Jurkat, Clone E6-1 (cell line): ENCODE data around the gene ANTXR1. TPM values are rescaled to one million over a fixed set of nuclear protein-coding genes. Genes with fewer than 3 reads are reported as not detected.

Experiments
- DNase-seq: peaks from one replicate; pipeline ENCODE4 v3.0.0-alpha.2; 2011; ENCODE audit warnings: low read depth, low spot score
- H3K4me3 ChIP-seq: 2 replicates; pipeline ENCODE4 v1.5.1; 2011; ENCODE audit warnings: mild to moderate bottlenecking, low read length, control low read depth, moderate library complexity
- polyA plus RNA-seq: library from polyadenylated mRNA; unstranded; fragments of >200 nt; gene quantifications from one replicate; pipeline ENCODE4 v1.2.1, GENCODE V29; 2012; ENCODE audit warnings: missing spikeins; ENCODE audit not compliant: insufficient read length, insufficient read depth

Gene ANTXR1
- 5.5 TPM for polyA plus RNA-seq

- DNase-seq, result peak; percentile 35
- H3K4me3 ChIP-seq, result peak within 1 kb of the TSS; percentile 83
Measured at GRCh38 chr2:69013142-69013839, at the start of gene ANTXR1. ANTXR1 (plus strand) TSS chr2:69013179; CDS start chr2:69013500, 321 bp downstream.

DNA sequence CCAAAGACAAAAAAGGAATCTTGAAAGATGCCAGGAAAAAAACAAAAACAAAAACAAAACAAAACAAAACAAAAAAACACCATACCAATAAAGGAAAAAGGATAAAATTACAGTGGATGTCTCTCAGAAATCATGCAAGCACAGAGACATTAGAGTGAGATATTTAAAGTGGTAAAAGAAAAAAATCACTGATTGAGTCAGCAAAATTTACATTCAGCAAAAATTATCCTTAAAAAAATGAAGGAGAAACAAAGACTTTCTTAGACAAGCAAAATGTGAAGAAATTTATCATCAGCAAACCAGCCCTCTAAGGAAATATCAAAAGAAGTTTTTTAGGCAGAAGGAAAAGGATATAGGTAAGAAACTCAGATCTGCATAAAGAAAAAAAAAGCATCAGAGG is 48.7 kb upstream of the ANTXR1 start:
- H3K4me3 ChIP-seq, result no peak overlapping the region
- DNase-seq, result no peak

DNA sequence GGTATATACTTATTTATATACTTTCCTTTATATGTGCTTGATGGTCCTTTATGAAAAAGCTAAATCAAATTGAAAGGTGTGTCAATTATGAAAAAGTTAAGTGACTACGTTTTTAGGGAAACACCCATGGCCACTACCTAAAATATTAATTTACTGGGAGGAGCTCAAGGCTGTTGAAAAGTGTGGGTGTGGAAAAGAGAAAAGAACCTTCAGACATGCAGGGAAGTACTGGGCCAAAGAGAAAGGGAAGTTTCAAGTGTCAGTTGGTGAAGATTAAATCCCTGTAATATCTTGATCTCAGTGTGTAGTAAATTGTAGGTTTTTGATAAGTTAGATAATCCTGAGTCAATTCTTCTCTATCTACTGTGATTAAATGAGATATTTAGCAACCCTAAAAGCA is 44.8 kb upstream of the ANTXR1 start:
- no peak for DNase-seq
- no peak overlapping the region for H3K4me3 ChIP-seq

- no peak overlapping the region for H3K4me3 ChIP-seq
- DNase-seq, result no peak
Measured at GRCh38 chr2:68969736-68970490, 43.1 kb upstream of the ANTXR1 start.

GRCh38 chr2:68970566-68971265 is 42.3 kb upstream of the ANTXR1 start:
- no peak for DNase-seq
- H3K4me3 ChIP-seq, result no peak overlapping the region

- DNase-seq, result no peak
Measured at GRCh38 chr2:68971591-68972231, 41.3 kb upstream of the ANTXR1 start.

DNA sequence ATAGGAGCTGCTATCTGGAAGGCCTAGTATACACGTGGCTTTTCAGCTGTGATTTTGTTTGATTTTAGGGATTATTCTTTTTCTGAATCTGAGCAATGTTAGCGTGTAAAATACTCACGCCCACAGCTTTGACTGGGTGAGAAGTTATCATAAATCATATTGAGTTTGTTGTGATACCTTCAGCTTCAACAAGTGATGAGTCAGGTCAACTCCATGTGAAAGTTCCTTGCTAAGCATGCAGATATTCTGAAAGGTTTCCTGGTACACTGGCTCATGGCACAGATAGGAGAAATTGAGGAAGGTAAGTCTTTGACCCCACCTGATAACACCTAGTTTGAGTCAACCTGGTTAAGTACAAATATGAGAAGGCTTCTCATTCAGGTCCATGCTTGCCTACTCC is 38.7 kb upstream of the ANTXR1 start, which contains the start of gene GKN1:
TSS of gene GKN1 (plus strand) at position 386 of the 400 bp plus-strand sequence. CDS start 42 bp downstream, outside the sequence.
- DNase-seq, result no peak
- no peak within 1 kb of the TSS for H3K4me3 ChIP-seq

More at GRCh38 chr2:68971591-68972231, 41.3 kb upstream of the ANTXR1 start:
- H3K4me3 ChIP-seq, result no peak overlapping the region

DNA sequence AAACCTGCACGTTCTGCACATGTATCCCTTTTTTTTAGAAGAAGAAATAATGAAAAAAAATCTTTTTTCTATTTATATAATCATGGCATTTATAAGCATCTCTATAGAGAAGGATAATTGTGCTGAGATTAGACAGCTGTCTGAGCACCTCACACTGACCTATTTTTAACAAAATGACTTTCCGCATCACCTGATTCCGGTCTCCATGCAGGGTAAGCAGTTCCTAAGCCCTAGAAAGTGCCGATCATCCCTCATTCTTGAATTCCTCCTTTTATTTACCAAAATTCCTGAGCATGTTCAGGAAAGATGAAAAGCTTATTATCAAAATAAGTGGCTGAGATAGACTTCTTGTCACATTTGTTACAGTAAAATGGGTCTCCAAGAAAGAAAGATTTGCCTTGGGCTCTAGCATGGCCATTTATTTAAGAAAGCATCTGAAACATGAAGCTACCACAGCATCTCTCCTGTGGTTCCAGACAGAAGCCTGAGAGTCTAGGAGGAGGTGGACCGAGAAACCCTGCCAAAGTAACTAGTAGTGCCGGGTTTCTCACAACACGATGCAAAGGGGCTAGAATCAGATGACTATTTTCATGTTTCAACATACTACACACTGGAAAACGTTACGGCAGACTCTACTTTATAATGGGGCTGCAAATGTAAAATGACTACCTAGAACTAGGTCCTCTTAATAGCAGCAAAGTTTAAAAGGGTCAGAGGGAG is 37.9 kb upstream of the ANTXR1 start:
- no peak for DNase-seq

DNA sequence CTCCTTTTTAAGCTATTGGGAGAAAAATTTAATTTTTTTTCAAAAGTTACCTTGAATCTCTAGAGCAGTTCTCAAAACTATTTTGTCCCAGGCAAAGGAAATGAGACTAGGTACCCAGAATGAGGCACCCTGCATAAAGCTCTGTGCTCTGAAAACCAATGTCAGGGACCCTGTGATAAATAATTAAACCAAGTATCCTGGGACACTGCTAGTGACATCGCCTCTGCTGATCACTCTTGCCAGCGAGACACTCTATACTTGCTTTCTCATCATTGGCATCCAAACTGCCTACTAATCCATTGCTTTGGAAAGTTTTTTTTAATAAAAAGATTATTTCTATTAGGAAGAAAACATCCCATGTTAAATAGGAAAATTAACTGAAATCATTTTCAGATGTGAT is 37.1 kb upstream of the ANTXR1 start:
- DNase-seq, result no peak

More for the DNA sequence above, 37.9 kb upstream of the ANTXR1 start:
- H3K4me3 ChIP-seq, result no peak overlapping the region

DNA sequence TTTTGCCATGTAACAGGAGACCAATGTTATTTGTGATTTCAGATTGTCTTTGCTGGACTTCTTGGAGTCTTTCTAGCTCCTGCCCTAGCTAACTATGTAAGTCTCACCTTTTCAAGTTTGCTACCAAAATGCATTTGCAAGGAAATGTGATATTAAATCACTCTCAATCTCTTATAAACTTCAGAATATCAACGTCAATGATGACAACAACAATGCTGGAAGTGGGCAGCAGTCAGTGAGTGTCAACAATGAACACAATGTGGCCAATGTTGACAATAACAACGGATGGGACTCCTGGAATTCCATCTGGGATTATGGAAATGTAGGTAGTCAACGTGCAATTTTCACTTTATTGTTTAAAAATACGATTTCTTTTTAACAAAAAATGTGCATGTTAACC is 35.5 kb upstream of the ANTXR1 start:
- no peak for DNase-seq
- no peak overlapping the region for H3K4me3 ChIP-seq

More for the DNA sequence above, 37.1 kb upstream of the ANTXR1 start:
- no peak overlapping the region for H3K4me3 ChIP-seq

GRCh38 chr2:68978098-68978497 is 34.9 kb upstream of the ANTXR1 start:
- no peak for DNase-seq
- H3K4me3 ChIP-seq, result no peak overlapping the region

GRCh38 chr2:68980956-68981355 is 32.0 kb upstream of the ANTXR1 start:
- H3K4me3 ChIP-seq, result no peak overlapping the region
- DNase-seq, result peak; percentile 89

DNA sequence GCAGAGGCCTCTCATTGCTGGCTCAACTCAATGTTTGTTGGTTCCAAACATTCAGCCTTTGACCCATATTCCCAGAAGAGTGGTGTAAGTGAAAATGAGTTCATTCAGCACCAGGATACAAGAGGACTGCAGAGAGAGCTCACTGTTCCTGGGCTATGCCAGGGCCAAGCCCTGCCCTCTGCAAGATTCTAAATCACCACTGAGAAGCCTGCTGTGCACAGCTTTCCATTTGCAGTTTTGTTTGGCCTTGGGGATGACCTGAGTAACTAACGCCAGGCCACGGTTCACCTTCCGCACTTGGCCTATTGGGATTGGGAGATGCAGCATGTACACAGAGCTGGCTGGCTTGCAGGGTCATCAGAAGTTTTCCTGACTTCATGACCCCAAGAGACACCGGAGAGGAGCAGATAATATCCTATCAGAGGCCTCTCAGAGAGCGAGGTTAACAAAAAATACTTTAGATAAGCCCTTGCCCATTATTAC is 25.9 kb upstream of the ANTXR1 start:
- no peak for DNase-seq
- no peak overlapping the region for H3K4me3 ChIP-seq

DNA sequence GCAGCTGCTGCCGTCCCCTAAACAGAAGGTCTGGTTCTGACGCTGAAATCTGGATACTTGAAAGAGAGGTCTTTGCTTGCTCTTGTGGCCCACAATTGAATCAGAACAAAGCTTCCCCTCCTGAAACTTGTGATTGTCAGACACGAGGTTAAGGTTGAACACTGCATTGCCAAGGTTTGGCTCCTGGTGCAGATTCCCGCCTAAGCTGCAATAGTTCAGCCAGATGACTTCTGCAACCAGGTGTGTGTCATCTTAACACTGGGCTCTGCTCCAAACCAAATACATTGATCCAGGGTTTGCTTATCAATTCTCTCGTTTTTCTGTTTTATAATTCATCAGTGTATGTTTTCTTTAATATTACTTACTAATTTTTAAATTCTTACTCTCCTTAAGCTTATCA is 23.9 kb upstream of the ANTXR1 start:
- H3K4me3 ChIP-seq, result no peak overlapping the region
- no peak for DNase-seq

- H3K4me3 ChIP-seq, result no peak overlapping the region
- DNase-seq, result no peak
Measured at GRCh38 chr2:68992341-68992740, 20.6 kb upstream of the ANTXR1 start.

- DNase-seq, result no peak
- no peak overlapping the region for H3K4me3 ChIP-seq
Measured at GRCh38 chr2:68992933-68993332, 20.0 kb upstream of the ANTXR1 start.

- no peak for DNase-seq
- no peak overlapping the region for H3K4me3 ChIP-seq
Measured at GRCh38 chr2:68993660-68994059, 19.3 kb upstream of the ANTXR1 start.

GRCh38 chr2:68994864-68995263 is 18.1 kb upstream of the ANTXR1 start:
- no peak overlapping the region for H3K4me3 ChIP-seq
- no peak for DNase-seq

GRCh38 chr2:68995916-68996315 is 17.1 kb upstream of the ANTXR1 start:
- no peak overlapping the region for H3K4me3 ChIP-seq
- DNase-seq, result no peak
